ENCODE data around the gene GALNT5. TPM values are rescaled to one million over a fixed set of nuclear protein-coding genes. Genes with fewer than 3 reads are reported as not detected.

GALNT5 gene
- total and polyA plus RNA-seq, 4 donors, result under 0.01 to 5.3 (median 0.01) TPM; not detected in 1

- Histone ChIP-seq H3K9me3 (ENCODE audit: control insufficient read depth in 4 of 4, low read length in 3 of 4) (no peaks in the 10 kb centered on the region), H3K27ac (ENCODE audit: low read depth in 1 of 2, low read length in 2 of 2) (no peak overlapping the region), H3K4me3 (ENCODE audit: low read depth in 1 of 3, low read length in 3 of 3) (no peak overlapping the region), H3K27me3 (ENCODE audit: control insufficient read depth in 4 of 4, insufficient read depth in 4 of 4, low read length in 3 of 4) (no peaks in the 10 kb centered on the region), H3K36me3 (ENCODE audit: control insufficient read depth in 4 of 4, insufficient read depth in 3 of 4, low read depth in 1 of 4, low read length in 3 of 4) (no peaks in the 10 kb centered on the region), H3K9ac (ENCODE audit: low read depth in 1 of 2, low read length in 2 of 2) (no peak overlapping the region), H3K4me1 (ENCODE audit: control insufficient read depth in 4 of 4, insufficient read depth in 4 of 4, low read length in 3 of 4) (no peaks in the 10 kb centered on the region)
- no peak for DNase-seq (ENCODE audit: low spot score)
- TF ChIP-seq CTCF (IDR thresholded peaks at IDR 0.05; ENCODE audit: low read depth, low read length, missing input control), result no peak
- no peak for TF ChIP-seq NR2F2 (IDR thresholded peaks at IDR 0.05)
- 82% methylated on average over 2 of the region's 2 CpGs for WGBS
Observed at GRCh38 chr2:157283468-157283867, 26.0 kb downstream of the GALNT5 start.

GRCh38 chr2:157287160-157287559 is 29.7 kb downstream of the GALNT5 start:
- H3K27me3 ChIP-seq (ENCODE audit: control insufficient read depth in 4 of 4, insufficient read depth in 4 of 4, low read length in 3 of 4), result no peaks in the 10 kb centered on the region
- no peaks in the 10 kb centered on the region for H3K4me1 ChIP-seq (ENCODE audit: control insufficient read depth in 4 of 4, insufficient read depth in 4 of 4, low read length in 3 of 4)
- no peak for DNase-seq (ENCODE audit: low spot score)

More at GRCh38 chr2:157287160-157287559, 29.7 kb downstream of the GALNT5 start:
- no peak overlapping the region for H3K9ac ChIP-seq (ENCODE audit: low read depth in 1 of 2, low read length in 2 of 2)
- 92% methylated on average over 1 of the region's 1 CpG for WGBS
- H3K27ac ChIP-seq (ENCODE audit: low read depth in 1 of 2, low read length in 2 of 2), result no peak overlapping the region
- H3K36me3 ChIP-seq (ENCODE audit: control insufficient read depth in 4 of 4, insufficient read depth in 3 of 4, low read depth in 1 of 4, low read length in 3 of 4), result no peaks in the 10 kb centered on the region
- H3K4me3 ChIP-seq (ENCODE audit: low read depth in 1 of 3, low read length in 3 of 3), result no peak overlapping the region
- TF ChIP-seq REST (IDR thresholded peaks at IDR 0.05) (no peak), GABPA (IDR thresholded peaks at IDR 0.05 in 1 of 2, conservative IDR thresholded peaks at IDR 0.05 in 1 of 2) (no peak), SP1 (IDR thresholded peaks at IDR 0.05) (no peak), FOXA2 (IDR thresholded peaks at IDR 0.05) (no peak), RXRA (IDR thresholded peaks at IDR 0.05) (no peak), HNF4A (conservative IDR thresholded peaks at IDR 0.05) (no peak), JUND (IDR thresholded peaks at IDR 0.05) (no peak), EGR1 (IDR thresholded peaks at IDR 0.05; ENCODE audit: low read depth in 2 of 2) (no peak), CTCF (IDR thresholded peaks at IDR 0.05; ENCODE audit: low read depth, low read length, missing input control) (no peak), YY1 (IDR thresholded peaks at IDR 0.05) (no peak), FOXA1 (IDR thresholded peaks at IDR 0.05) (no peak), RAD21 (IDR thresholded peaks at IDR 0.05) (no peak), TAF1 (conservative IDR thresholded peaks at IDR 0.05) (no peak), NR2F2 (IDR thresholded peaks at IDR 0.05) (no peak), HNF4G (IDR thresholded peaks at IDR 0.05) (no peak)
- TF ChIP-seq, protein P1, sequence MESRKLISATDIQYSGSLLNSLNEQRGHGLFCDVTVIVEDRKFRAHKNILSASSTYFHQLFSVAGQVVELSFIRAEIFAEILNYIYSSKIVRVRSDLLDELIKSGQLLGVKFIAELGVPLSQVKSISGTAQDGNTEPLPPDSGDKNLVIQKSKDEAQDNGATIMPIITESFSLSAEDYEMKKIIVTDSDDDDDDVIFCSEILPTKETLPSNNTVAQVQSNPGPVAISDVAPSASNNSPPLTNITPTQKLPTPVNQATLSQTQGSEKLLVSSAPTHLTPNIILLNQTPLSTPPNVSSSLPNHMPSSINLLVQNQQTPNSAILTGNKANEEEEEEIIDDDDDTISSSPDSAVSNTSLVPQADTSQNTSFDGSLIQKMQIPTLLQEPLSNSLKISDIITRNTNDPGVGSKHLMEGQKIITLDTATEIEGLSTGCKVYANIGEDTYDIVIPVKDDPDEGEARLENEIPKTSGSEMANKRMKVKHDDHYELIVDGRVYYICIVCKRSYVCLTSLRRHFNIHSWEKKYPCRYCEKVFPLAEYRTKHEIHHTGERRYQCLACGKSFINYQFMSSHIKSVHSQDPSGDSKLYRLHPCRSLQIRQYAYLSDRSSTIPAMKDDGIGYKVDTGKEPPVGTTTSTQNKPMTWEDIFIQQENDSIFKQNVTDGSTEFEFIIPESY (IDR thresholded peaks at IDR 0.05), result no peak
- TF ChIP-seq, protein P2, sequence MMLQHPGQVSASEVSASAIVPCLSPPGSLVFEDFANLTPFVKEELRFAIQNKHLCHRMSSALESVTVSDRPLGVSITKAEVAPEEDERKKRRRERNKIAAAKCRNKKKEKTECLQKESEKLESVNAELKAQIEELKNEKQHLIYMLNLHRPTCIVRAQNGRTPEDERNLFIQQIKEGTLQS (IDR thresholded peaks at IDR 0.05), result no peak
- TF ChIP-seq, protein P3, sequence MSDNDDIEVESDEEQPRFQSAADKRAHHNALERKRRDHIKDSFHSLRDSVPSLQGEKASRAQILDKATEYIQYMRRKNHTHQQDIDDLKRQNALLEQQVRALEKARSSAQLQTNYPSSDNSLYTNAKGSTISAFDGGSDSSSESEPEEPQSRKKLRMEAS (IDR thresholded peaks at IDR 0.05), result no peak
- no peaks in the 10 kb centered on the region for H3K9me3 ChIP-seq (ENCODE audit: control insufficient read depth in 4 of 4, low read length in 3 of 4)
